BLaER1 treated with 17β-estradiol and CSF1 and Interleukin-3, amounts not matched to agents 10 nM and 100 nM (cell line): Measurements from ENCODE around the gene OST4.
A peak's percentile ranks its signal among the peaks of the same experiment; 100 is the strongest.

ENCODE experiments used
- H3K27ac ChIP-seq, 11 experiments: shearing (Covaris generic); formaldehyde crosslinking; 2 replicates each; pipeline ENCODE4 v1.8.1; 2022
- H3K27me3 ChIP-seq, 11 experiments: shearing (Covaris generic); formaldehyde crosslinking; 2 replicates each; pipeline ENCODE4 v1.8.1; 2022
- H3K36me3 ChIP-seq, 11 experiments: shearing (Covaris generic); formaldehyde crosslinking; 2 replicates each; pipeline ENCODE4 v1.8.1; 2022
- H3K4me1 ChIP-seq, 10 experiments: shearing (Covaris generic); formaldehyde crosslinking; 2 replicates each; pipeline ENCODE4 v1.8.1; 2022
- H3K4me2 ChIP-seq, 11 experiments: shearing (Covaris generic); formaldehyde crosslinking; 2 replicates each; pipeline ENCODE4 v1.8.1; 2022
- H3K4me3 ChIP-seq, 10 experiments: shearing (Covaris generic); formaldehyde crosslinking; 2 replicates each; pipeline ENCODE4 v1.8.1; 2022
- H3K9ac ChIP-seq, 11 experiments: shearing (Covaris generic); formaldehyde crosslinking; 2 replicates each; pipeline ENCODE4 v1.8.1; 2022
- H3K9me3 ChIP-seq, 11 experiments: shearing (Covaris generic); formaldehyde crosslinking; replicated peaks in 1 of 11; 2 replicates each; pipeline ENCODE4 v1.8.1; 2022
- H4K20me1 ChIP-seq, 11 experiments: shearing (Covaris generic); formaldehyde crosslinking; 2 replicates each; pipeline ENCODE4 v1.8.1; 2022
- Cebpa-rat ChIP-seq, 11 experiments: shearing (Covaris generic); IDR thresholded peaks; 2 replicates each; pipeline ENCODE4 v1.8.1; 2022

OST4 gene

GRCh38 chr2:27033253-27033852, 38.1 kb downstream of the OST4 start:
- Histone ChIP-seq H3K36me3 (peaks cover 37 to 62% (median 48%) of the 10 kb centered on the region in 11 experiments), H3K9ac (peak overlapping the region; percentile 82 to 96 (median 91)), H3K4me2 (peak overlapping the region; percentile 91 to 99 (median 97)), H3K4me1 (peaks cover 28 to 46% (median 39%) of the 10 kb centered on the region in 10 experiments), H3K27ac (peak overlapping the region; percentile 79 to 90 (median 84)), H4K20me1 (peaks cover 0 to 70% (median 20%) of the 10 kb centered on the region in 11 experiments; a peak in 13 of 22 replicates), H3K4me3 (peak overlapping the region; percentile 84 to 96 (median 94)), H3K9me3 (no peaks in the 10 kb centered on the region), H3K27me3 (no peaks in the 10 kb centered on the region)
- no peak for TF ChIP-seq Cebpa-rat (IDR thresholded peaks at IDR 0.05)

GRCh38 chr2:27032495-27033252, 38.8 kb downstream of the OST4 start, which contains the start of gene TMEM214:
Gene TMEM214 (plus strand): TSS chr2:27032965. CDS start chr2:27033016, 51 bp downstream.
- Histone ChIP-seq H3K9me3 (no peaks in the 10 kb centered on the region), H3K27me3 (no peaks in the 10 kb centered on the region), H3K9ac (peak within 1 kb of the TSS; percentile 82 to 96 (median 91)), H3K4me2 (peak within 1 kb of the TSS; percentile 91 to 99 (median 97)), H3K36me3 (peaks cover 30 to 62% (median 42%) of the 10 kb centered on the region in 11 experiments), H3K4me1 (peaks cover 28 to 46% (median 39%) of the 10 kb centered on the region in 10 experiments), H4K20me1 (peaks cover 0 to 70% (median 19%) of the 10 kb centered on the region in 11 experiments; a peak in 12 of 22 replicates), H3K27ac (peak within 1 kb of the TSS; percentile 79 to 90 (median 84)), H3K4me3 (peak within 1 kb of the TSS; percentile 84 to 96 (median 94))
- TF ChIP-seq Cebpa-rat (IDR thresholded peaks at IDR 0.05) = no peak

GRCh38 chr2:27029051-27029450, 42.4 kb downstream of the OST4 start:
- TF ChIP-seq Cebpa-rat (IDR thresholded peaks at IDR 0.05) = no peak
- H3K9ac ChIP-seq = no peak overlapping the region
- peaks cover 15 to 27% (median 21%) of the 10 kb centered on the region in 10 experiments for H3K4me1 ChIP-seq
- no peak overlapping the region for H3K4me2 ChIP-seq
- H3K4me3 ChIP-seq = no peak overlapping the region
- no peaks in the 10 kb centered on the region for H3K9me3 ChIP-seq
- H3K27ac ChIP-seq = no peak overlapping the region
- peaks cover 0 to 61% (median 31%) of the 10 kb centered on the region in 11 experiments; a peak in 19 of 22 replicates for H3K36me3 ChIP-seq
- no peaks in the 10 kb centered on the region for H3K27me3 ChIP-seq
- peaks cover 0 to 68% (median 18%) of the 10 kb centered on the region in 11 experiments; a peak in 14 of 22 replicates for H4K20me1 ChIP-seq

GRCh38 chr2:27027211-27027651, 44.2 kb downstream of the OST4 start:
- Histone ChIP-seq H3K4me1 (peaks cover 7 to 23% (median 13%) of the 10 kb centered on the region in 10 experiments; a peak in 19 of 20 replicates), H3K36me3 (peaks cover 0 to 79% (median 44%) of the 10 kb centered on the region in 11 experiments; a peak in 18 of 22 replicates), H4K20me1 (peaks cover 0 to 76% (median 18%) of the 10 kb centered on the region in 11 experiments; a peak in 13 of 22 replicates), H3K4me2 (no peak overlapping the region), H3K9ac (no peak overlapping the region; a peak in 1 of 22 replicates), H3K27ac (no peak overlapping the region), H3K4me3 (no peak overlapping the region), H3K9me3 (no peaks in the 10 kb centered on the region), H3K27me3 (no peaks in the 10 kb centered on the region)
- TF ChIP-seq Cebpa-rat (IDR thresholded peaks at IDR 0.05) = no peak

- H3K4me1 ChIP-seq = peaks cover 0 to 13% (median 3%) of the 10 kb centered on the region in 10 experiments; a peak in 13 of 20 replicates
- no peak for TF ChIP-seq Cebpa-rat (IDR thresholded peaks at IDR 0.05)
- no peak overlapping the region for H3K4me2 ChIP-seq
- H3K36me3 ChIP-seq = peaks cover 0 to 85% (median 44%) of the 10 kb centered on the region in 11 experiments; a peak in 18 of 22 replicates
- H4K20me1 ChIP-seq = peaks cover 0 to 86% (median 20%) of the 10 kb centered on the region in 11 experiments; a peak in 13 of 22 replicates
- H3K9me3 ChIP-seq = no peaks in the 10 kb centered on the region
- no peak overlapping the region for H3K4me3 ChIP-seq
- H3K9ac ChIP-seq = no peak overlapping the region
- H3K27me3 ChIP-seq = no peaks in the 10 kb centered on the region
- H3K27ac ChIP-seq = no peak overlapping the region
Observed at GRCh38 chr2:27025861-27026851, 45.3 kb downstream of the OST4 start.

- no peak overlapping the region for H3K4me3 ChIP-seq
- H3K4me1 ChIP-seq = peaks cover 0 to 5% (median 0%) of the 10 kb centered on the region in 10 experiments; a peak in 3 of 20 replicates
- TF ChIP-seq Cebpa-rat (IDR thresholded peaks at IDR 0.05) = no peak
- H3K36me3 ChIP-seq = peaks cover 0 to 85% (median 44%) of the 10 kb centered on the region in 11 experiments; a peak in 18 of 22 replicates
- H4K20me1 ChIP-seq = peaks cover 0 to 88% (median 20%) of the 10 kb centered on the region in 11 experiments; a peak in 13 of 22 replicates
- no peaks in the 10 kb centered on the region for H3K9me3 ChIP-seq
- H3K27ac ChIP-seq = no peak overlapping the region
- H3K4me2 ChIP-seq = no peak overlapping the region
- no peaks in the 10 kb centered on the region for H3K27me3 ChIP-seq
- H3K9ac ChIP-seq = no peak overlapping the region
Observed at GRCh38 chr2:27025281-27025800, 46.1 kb downstream of the OST4 start.

- Histone ChIP-seq H3K4me2 (no peak overlapping the region), H3K9ac (no peak overlapping the region), H3K27me3 (no peaks in the 10 kb centered on the region), H3K27ac (no peak overlapping the region), H3K9me3 (no peaks in the 10 kb centered on the region), H3K4me3 (no peak overlapping the region), H3K4me1 (no peaks in the 10 kb centered on the region; a peak in 1 of 20 replicates), H4K20me1 (peaks cover 0 to 88% (median 18%) of the 10 kb centered on the region in 11 experiments; a peak in 13 of 22 replicates), H3K36me3 (peaks cover 0 to 80% (median 39%) of the 10 kb centered on the region in 11 experiments; a peak in 18 of 22 replicates)
- no peak for TF ChIP-seq Cebpa-rat (IDR thresholded peaks at IDR 0.05)
Observed at GRCh38 chr2:27024812-27025211, 46.6 kb downstream of the OST4 start.

- Histone ChIP-seq H3K4me1 (no peaks in the 10 kb centered on the region), H3K27me3 (no peaks in the 10 kb centered on the region), H3K4me3 (no peak overlapping the region), H3K36me3 (peaks cover 0 to 75% (median 33%) of the 10 kb centered on the region in 11 experiments; a peak in 18 of 22 replicates), H3K9ac (no peak overlapping the region), H3K4me2 (no peak overlapping the region), H3K9me3 (no peaks in the 10 kb centered on the region), H3K27ac (no peak overlapping the region), H4K20me1 (peaks cover 0 to 81% (median 16%) of the 10 kb centered on the region in 11 experiments; a peak in 12 of 22 replicates)
- no peak for TF ChIP-seq Cebpa-rat (IDR thresholded peaks at IDR 0.05)
Observed at GRCh38 chr2:27024188-27024587, 47.3 kb downstream of the OST4 start.
